Vagina (tissue), 2 donors: Measurements from ENCODE around the gene LBH. TPM values are rescaled to one million over a fixed set of nuclear protein-coding genes. Genes with fewer than 3 reads are reported as not detected.

Source experiments
- DNase-seq, 2 donors: peaks; one replicate each; pipeline ENCODE4 v3.0.0-alpha.2; 2017; ENCODE audit errors: extremely low spot score in 2 of 2
- H3K27ac ChIP-seq: fragments of 200-600 bp; sonication (generic); one replicate; pipeline ENCODE4 v1.5.1; 2019
- H3K27me3 ChIP-seq: fragments of 200-600 bp; sonication (generic); one replicate; pipeline ENCODE4 v1.5.1; 2019
- H3K36me3 ChIP-seq, 2 donors: fragments of 200-600 bp; sonication (generic); one replicate each; pipeline ENCODE4 v1.5.1; 2017 to 2019
- H3K4me1 ChIP-seq: fragments of 200-600 bp; sonication (generic); one replicate; pipeline ENCODE4 v1.5.1; 2019
- H3K4me3 ChIP-seq, 2 donors: fragments of 200-600 bp; sonication (generic); 1 replicate in 1 of 2; 2 replicates in 1 of 2; pipeline ENCODE4 v1.5.1; 2016 to 2019
- H3K9me3 ChIP-seq: fragments of 200-600 bp; sonication (generic); one replicate; pipeline ENCODE4 v1.5.1; 2019
- POLR2A ChIP-seq, 2 donors: fragments of 450-650 bp; IDR thresholded peaks; one replicate each; pipeline ENCODE4 v1.6.1; 2017; ENCODE audit warnings: antibody characterized with exemption in 2 of 2, mild to moderate bottlenecking in 2 of 2, moderate library complexity in 2 of 2
- POLR2AphosphoS5 ChIP-seq, 2 donors: sonication (generic); formaldehyde crosslinking; IDR thresholded peaks; one replicate each; pipeline ENCODE4 v1.9.0; 2017; ENCODE audit warnings: antibody characterized with exemption in 2 of 2, mild to moderate bottlenecking in 2 of 2, low read depth in 1 of 2; ENCODE audit not compliant: insufficient read depth in 1 of 2
- intact Hi-C: fragments of 100-400 bp; cut with DNase I; formaldehyde crosslinking; loops from one replicate; pipeline ENCODE4 v1.15.1; 2023
- total RNA-seq: library from RNA; depleted of rRNA; stranded (reverse); fragments of >200 nt; gene quantifications from one replicate; pipeline ENCODE4 v1.2.3, GENCODE V29; 2016
- TF ChIP-seq, protein P1 (sequence below), 3 experiments: fragments of 450-650 bp in 2 of 3; fragments of 200-600 bp in 1 of 3; sonication (generic) in 1 of 3; IDR thresholded peaks; one replicate each; pipeline ENCODE4 v1.5.1; 2017 to 2019; ENCODE audit warnings: antibody characterized with exemption in 3 of 3, mild to moderate bottlenecking in 2 of 3, moderate library complexity in 2 of 3

Gene LBH
- total RNA-seq, 1 donor from 2014 or later = 28.0 TPM

- TF ChIP-seq POLR2A (IDR thresholded peaks at IDR 0.05) (no peak), POLR2AphosphoS5 (IDR thresholded peaks at IDR 0.05; ENCODE audit: insufficient read depth in 1 of 2, low read depth in 1 of 2) (no peak)
- TF ChIP-seq, protein P1, sequence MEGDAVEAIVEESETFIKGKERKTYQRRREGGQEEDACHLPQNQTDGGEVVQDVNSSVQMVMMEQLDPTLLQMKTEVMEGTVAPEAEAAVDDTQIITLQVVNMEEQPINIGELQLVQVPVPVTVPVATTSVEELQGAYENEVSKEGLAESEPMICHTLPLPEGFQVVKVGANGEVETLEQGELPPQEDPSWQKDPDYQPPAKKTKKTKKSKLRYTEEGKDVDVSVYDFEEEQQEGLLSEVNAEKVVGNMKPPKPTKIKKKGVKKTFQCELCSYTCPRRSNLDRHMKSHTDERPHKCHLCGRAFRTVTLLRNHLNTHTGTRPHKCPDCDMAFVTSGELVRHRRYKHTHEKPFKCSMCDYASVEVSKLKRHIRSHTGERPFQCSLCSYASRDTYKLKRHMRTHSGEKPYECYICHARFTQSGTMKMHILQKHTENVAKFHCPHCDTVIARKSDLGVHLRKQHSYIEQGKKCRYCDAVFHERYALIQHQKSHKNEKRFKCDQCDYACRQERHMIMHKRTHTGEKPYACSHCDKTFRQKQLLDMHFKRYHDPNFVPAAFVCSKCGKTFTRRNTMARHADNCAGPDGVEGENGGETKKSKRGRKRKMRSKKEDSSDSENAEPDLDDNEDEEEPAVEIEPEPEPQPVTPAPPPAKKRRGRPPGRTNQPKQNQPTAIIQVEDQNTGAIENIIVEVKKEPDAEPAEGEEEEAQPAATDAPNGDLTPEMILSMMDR (IDR thresholded peaks at IDR 0.05) = no peak
- Histone ChIP-seq H3K27ac (no peak overlapping the region), H3K4me3 (no peak overlapping the region), H3K36me3 (no peaks in the 10 kb centered on the region), H3K9me3 (no peaks in the 10 kb centered on the region), H3K4me1 (peaks cover 30% of the 10 kb centered on the region), H3K27me3 (no peaks in the 10 kb centered on the region)
- intact Hi-C loops = no loop called here
- no peak for DNase-seq
Measured at GRCh38 chr2:30277582-30277981, 46.2 kb downstream of the LBH start.

GRCh38 chr2:30278419-30278818 lies 47.1 kb downstream of the LBH start:
- Histone ChIP-seq H3K4me1 (peaks cover 22% of the 10 kb centered on the region), H3K27ac (no peak overlapping the region), H3K4me3 (no peak overlapping the region), H3K27me3 (no peaks in the 10 kb centered on the region), H3K9me3 (no peaks in the 10 kb centered on the region), H3K36me3 (no peaks in the 10 kb centered on the region)
- intact Hi-C loops = no loop called here
- no peak for DNase-seq
- no peak for TF ChIP-seq POLR2AphosphoS5 (IDR thresholded peaks at IDR 0.05; ENCODE audit: insufficient read depth in 1 of 2, low read depth in 1 of 2)
- no peak for TF ChIP-seq POLR2A (IDR thresholded peaks at IDR 0.05)
- TF ChIP-seq, protein P1 (IDR thresholded peaks at IDR 0.05) = no peak

GRCh38 chr2:30280596-30281434 lies 49.5 kb downstream of the LBH start:
- TF ChIP-seq POLR2AphosphoS5 (IDR thresholded peaks at IDR 0.05; ENCODE audit: insufficient read depth in 1 of 2, low read depth in 1 of 2) (no peak), POLR2A (IDR thresholded peaks at IDR 0.05) (no peak)
- Histone ChIP-seq H3K27ac (no peak overlapping the region), H3K4me1 (peaks cover 6% of the 10 kb centered on the region), H3K4me3 (no peak overlapping the region), H3K9me3 (no peaks in the 10 kb centered on the region), H3K27me3 (no peaks in the 10 kb centered on the region), H3K36me3 (no peaks in the 10 kb centered on the region)
- no peak for DNase-seq
- intact Hi-C loops = no loop called here

- Histone ChIP-seq H3K9me3 (no peaks in the 10 kb centered on the region), H3K4me3 (no peak overlapping the region), H3K36me3 (no peaks in the 10 kb centered on the region), H3K27me3 (no peaks in the 10 kb centered on the region), H3K27ac (no peak overlapping the region), H3K4me1 (no peaks in the 10 kb centered on the region)
- TF ChIP-seq POLR2A (IDR thresholded peaks at IDR 0.05) = no peak
- no peak for DNase-seq
- intact Hi-C loops = no loop called here
Measured at GRCh38 chr2:30282081-30282480, 50.7 kb downstream of the LBH start.

DNA sequence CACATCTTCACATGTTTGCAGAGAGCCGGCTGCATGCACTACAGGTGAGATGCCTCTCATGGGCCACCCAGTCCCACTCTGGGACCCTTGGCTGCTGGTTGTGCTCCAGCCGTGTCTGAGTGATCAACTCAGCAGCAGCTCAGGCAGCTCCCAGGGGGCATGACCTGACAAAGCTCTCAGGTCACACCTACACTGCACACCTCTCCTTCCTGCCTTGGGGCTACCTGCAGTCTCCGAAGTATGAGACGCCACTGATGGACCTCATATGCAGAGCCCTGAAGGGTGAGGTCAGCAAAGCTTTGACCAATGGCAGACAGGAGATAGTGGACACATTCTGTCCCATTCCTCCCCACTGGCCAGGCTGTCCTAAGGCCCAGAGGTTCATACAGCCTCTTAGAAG lies 51.4 kb downstream of the LBH start:
- no peaks in the 10 kb centered on the region for H3K4me1 ChIP-seq
- no peak for TF ChIP-seq POLR2A (IDR thresholded peaks at IDR 0.05)
- TF ChIP-seq, protein P1 (IDR thresholded peaks at IDR 0.05) = no peak
- TF ChIP-seq POLR2AphosphoS5 (IDR thresholded peaks at IDR 0.05; ENCODE audit: insufficient read depth in 1 of 2, low read depth in 1 of 2) = no peak
- intact Hi-C loops = no loop called here

DNA sequence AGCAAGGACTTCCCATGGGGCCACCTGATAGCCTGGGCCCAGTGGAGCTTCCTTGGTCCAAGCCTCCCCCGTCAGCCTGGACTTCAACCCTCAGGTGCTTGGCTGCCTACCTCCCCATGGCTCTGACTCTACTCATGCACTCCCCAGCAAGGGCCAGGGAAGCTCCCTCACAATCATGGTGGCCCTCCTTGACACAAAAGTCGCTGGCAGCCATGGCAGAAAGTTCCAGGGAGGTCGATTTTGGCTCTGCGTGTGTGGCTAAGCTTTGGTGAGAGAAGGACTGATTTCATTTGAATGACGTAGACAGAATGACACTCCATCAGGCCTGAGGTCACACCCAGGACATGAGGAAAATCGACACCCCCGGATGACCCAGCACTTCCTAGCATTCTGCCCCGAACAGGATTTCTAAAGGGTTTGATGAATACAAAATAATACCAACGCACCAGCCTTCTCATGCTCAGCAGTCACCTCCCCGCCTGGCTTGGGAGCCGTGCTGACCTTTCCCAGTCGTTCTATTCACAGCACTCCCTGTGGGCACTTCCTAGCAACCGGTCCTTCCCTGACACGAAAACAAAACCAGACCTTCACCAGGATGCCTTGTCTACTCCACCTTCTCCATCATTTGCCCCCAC lies 52.7 kb downstream of the LBH start:
- no peak for DNase-seq
- intact Hi-C loops = no loop called here
- no peaks in the 10 kb centered on the region for H3K4me1 ChIP-seq
- H3K27ac ChIP-seq = no peak overlapping the region
- H3K27me3 ChIP-seq = no peaks in the 10 kb centered on the region
- H3K36me3 ChIP-seq = no peaks in the 10 kb centered on the region
- no peak overlapping the region for H3K4me3 ChIP-seq
- TF ChIP-seq, protein P1 (IDR thresholded peaks at IDR 0.05) = no peak
- TF ChIP-seq POLR2A (IDR thresholded peaks at IDR 0.05) (no peak), POLR2AphosphoS5 (IDR thresholded peaks at IDR 0.05; ENCODE audit: insufficient read depth in 1 of 2, low read depth in 1 of 2) (no peak)
- no peaks in the 10 kb centered on the region for H3K9me3 ChIP-seq

More for the DNA sequence above, 51.4 kb downstream of the LBH start:
- H3K27ac ChIP-seq = no peak overlapping the region
- no peak for DNase-seq
- H3K36me3 ChIP-seq = no peaks in the 10 kb centered on the region
- H3K9me3 ChIP-seq = no peaks in the 10 kb centered on the region
- no peak overlapping the region for H3K4me3 ChIP-seq
- no peaks in the 10 kb centered on the region for H3K27me3 ChIP-seq
